ENCODE results near the gene PNKP. TPM values are rescaled to one million over a fixed set of nuclear protein-coding genes. Genes with fewer than 3 reads are reported as not detected.

Gene PNKP
- total and polyA plus RNA-seq, 2 of the 8 experiments (the other 6 are each of a cell fraction or from before 2014, with no cell fraction given), result 45.8 to 105 TPM

DNA sequence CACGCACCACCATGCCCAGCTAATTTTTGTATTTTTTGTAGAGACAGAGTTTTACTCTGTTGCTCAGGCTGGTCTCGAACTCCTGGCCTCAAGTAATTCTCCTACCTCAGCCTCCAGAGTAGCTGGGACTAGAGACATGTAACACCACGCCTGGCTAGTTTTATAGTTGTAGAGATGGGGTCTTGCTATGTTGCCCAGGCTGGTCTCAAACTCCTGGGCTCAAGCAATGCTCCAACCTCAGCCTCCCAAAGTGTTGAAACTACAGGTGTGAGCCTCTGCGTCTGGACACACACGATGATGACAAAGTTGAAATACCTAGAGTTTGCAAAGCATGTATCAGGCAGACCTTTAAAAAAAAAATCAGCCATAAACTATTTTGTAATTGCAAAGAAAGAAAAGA lies 21.0 kb downstream of the PNKP start:
- no peak overlapping the region for H2BK15ac ChIP-seq (ENCODE audit: low read length)
- H4K91ac ChIP-seq (replicated peaks; ENCODE audit: insufficient read length, low read length), result no peak overlapping the region
- DNase-seq (ENCODE audit: low read depth in 1 of 2, low spot score in 2 of 2) (no peak), FAIRE-seq (no peak)
- peaks cover 0 to 3% (median 0%) of the 10 kb centered on the region in 4 experiments; a peak in 3 of 7 replicates for H3K4me1 ChIP-seq (replicated peaks in 1 of 4; ENCODE audit: control insufficient read depth in 3 of 4, insufficient read depth in 4 of 4, low read length in 3 of 4)
- no peak overlapping the region for H2BK120ac ChIP-seq (replicated peaks; ENCODE audit: low read depth, low read length)
- H2BK20ac ChIP-seq (ENCODE audit: low read length), result no peak overlapping the region
- no peak overlapping the region for H3K4me2 ChIP-seq (ENCODE audit: insufficient read depth in 1 of 2, low read depth in 2 of 2, low read length in 2 of 2)
- no peak overlapping the region for H3K14ac ChIP-seq (ENCODE audit: insufficient read length)
- peaks cover 0 to 2% of the 10 kb centered on the region in 2 experiments for H4K20me1 ChIP-seq (replicated peaks in 1 of 2; ENCODE audit: control insufficient read depth in 1 of 2, insufficient read depth in 2 of 2, low read length in 2 of 2)
- WGBS, 2 experiments (ENCODE audit: extremely low coverage in 1 of 2, insufficient coverage in 1 of 2, insufficient read length in 1 of 2, insufficient replicate concordance in 2 of 2, low coverage in 1 of 2, low lambda C conversion rate in 2 of 2, missing lambda C conversion rate in 1 of 2), result 75% methylated on average over 5 of the region's 5 CpGs; no CpG with 5 or more reads in 1 of the 2 experiments
- no peak overlapping the region for H2AFZ ChIP-seq (ENCODE audit: low read length)
- H2BK12ac ChIP-seq (ENCODE audit: low read depth, low read length), result no peak overlapping the region
- H4K8ac ChIP-seq (ENCODE audit: extremely low read depth, insufficient read depth, low read length), result no peak overlapping the region
- H3K23me2 ChIP-seq (ENCODE audit: low read depth, low read length), result peaks cover 4% of the 10 kb centered on the region; the same call in 1 of the 2 replicates
- H3K18ac ChIP-seq (ENCODE audit: extremely low read depth, low read length), result no peak overlapping the region
- no peak overlapping the region for H3K27ac ChIP-seq (ENCODE audit: low read depth, low read length)
- no peak overlapping the region for H2BK5ac ChIP-seq (ENCODE audit: low read depth, low read length)
- H3K79me2 ChIP-seq (ENCODE audit: control insufficient read depth in 1 of 2, insufficient read depth in 2 of 2, low read length in 2 of 2), result peaks cover 0 to 3% of the 10 kb centered on the region in 2 experiments; a peak in 1 of 4 replicates
- H3K23ac ChIP-seq (ENCODE audit: insufficient read length), result no peak overlapping the region
- no peaks in the 10 kb centered on the region for H3K27me3 ChIP-seq (replicated peaks in 1 of 4; ENCODE audit: control insufficient read depth in 3 of 4, extremely low read depth in 1 of 4, insufficient read depth in 3 of 4, low read length in 3 of 4)
- H3K4ac ChIP-seq (replicated peaks; ENCODE audit: insufficient read length, low read depth, low read length), result no peak overlapping the region
- H3K56ac ChIP-seq (replicated peaks; ENCODE audit: insufficient read length, low read depth, low read length), result no peak overlapping the region
- peaks cover 3% of the 10 kb centered on the region; the same call in 1 of the 2 replicates for H3K79me1 ChIP-seq (ENCODE audit: low read depth, low read length)
- no peak overlapping the region for H2AK5ac ChIP-seq (ENCODE audit: low read depth, low read length)
- H3K4me3 ChIP-seq (ENCODE audit: extremely low read depth in 1 of 4, insufficient read depth in 2 of 4, low read depth in 3 of 4, low read length in 4 of 4), result no peak overlapping the region
- 0 out of 8 replicates have a peak, but pooled peaks cover 0 to 3% (median 0%) of the 10 kb centered on the region in 4 experiments for H3K36me3 ChIP-seq (ENCODE audit: control insufficient read depth in 2 of 4, insufficient read depth in 4 of 4, low read length in 3 of 4)
- ChIA-PET POLR2A (ENCODE audit: partially characterized antibody) (interaction anchor here (1.1 to 3.3 kb wide), 4 partner anchors 9 to 27 kb away, joined by 3 to 12 read pairs (median 8); no protein-coding TSS in a partner anchor), CTCF (ENCODE audit: partially characterized antibody) (interaction anchor here (1.4 to 2.5 kb wide), 2 partner anchors 29 to 33 kb away, joined by 3 to 9 read pairs; partner anchors contain the start of gene FUZ)
- H3K9me3 ChIP-seq (ENCODE audit: insufficient read depth in 2 of 2, low read depth in 1 of 2, low read length in 1 of 2), result no peaks in the 10 kb centered on the region
- H3K9ac ChIP-seq (replicated peaks in 1 of 4; ENCODE audit: extremely low read depth in 1 of 4, low read depth in 3 of 4, low read length in 3 of 4), result no peak overlapping the region
- no peak overlapping the region for H4K5ac ChIP-seq (ENCODE audit: insufficient read length, low read depth, low read length)
- TF ChIP-seq SP2 (IDR thresholded peaks at IDR 0.05; ENCODE audit: low read length) (no peak), KDM5A (IDR thresholded peaks at IDR 0.05; ENCODE audit: low read length) (no peak)

All from H1 (cell line).